HepG2 (cell line): ENCODE results near the gene C16orf54. TPM values are rescaled to one million over a fixed set of nuclear protein-coding genes. Genes with fewer than 3 reads are reported as not detected.

Experiments
- ATAC-seq: fragments of 200-7000 bp; cut with Tn5 transposase; 3 replicates; pipeline ENCODE4 v1.9.1; 2020; ENCODE audit warnings: mild to moderate bottlenecking, moderate library complexity
- BruUV-seq: library from RNA; stranded (reverse); fragments of 400-500 nt; replicated peaks from 2 replicates; lab custom pipeline; 2021; lab: Mats Ljungman, UMichigan
- CTCF ChIA-PET: fragments of 300-600 bp; formaldehyde crosslinking; extraction: SDS; loops from one replicate; lab custom pipeline; 2021; ENCODE audit warnings: low total read pairs, inconsistent platforms, low intra/inter-chr PET ratio; lab: Yijun Ruan, JAX
- POLR2A ChIA-PET: fragments of 350-600 bp; sonication (Branson Sonifier 250); formaldehyde crosslinking; loops from one replicate; lab custom pipeline; 2020; ENCODE audit warnings: antibody characterized with exemption, inconsistent platforms; lab: Yijun Ruan, JAX
- DNase-seq: peaks from one replicate; pipeline ENCODE4 v3.0.0-alpha.2; 2015; ENCODE audit warnings: low spot score
- FAIRE-seq: peaks from 3 replicates; lab custom pipeline; 2011; peaks lifted over from hg19 to GRCh38; lab: Jason Lieb, UNC
- H2AFZ ChIP-seq: one replicate; pipeline ENCODE4 v1.6.1; 2011; ENCODE audit warnings: low read length, inconsistent platforms
- H3K27ac ChIP-seq: fragments of 300-600 bp; 3 replicates; pipeline ENCODE4 v1.8.0; 2011; ENCODE audit warnings: mixed run types, mild to moderate bottlenecking, mixed read lengths, low read length, inconsistent platforms; ENCODE audit not compliant: insufficient read depth; ENCODE audit errors: extremely low read length
- H3K27me3 ChIP-seq, 2 experiments: fragments of 200-600 bp in 1 of 2; 2 replicates in 1 of 2; 3 replicates in 1 of 2; pipeline versions ENCODE4 v1.6.0 to v1.8.0; 2011; ENCODE audit warnings: low read length in 2 of 2, mild to moderate bottlenecking in 2 of 2, moderate library complexity in 2 of 2, inconsistent platforms in 1 of 2; ENCODE audit not compliant: insufficient read depth in 2 of 2, control insufficient read depth in 1 of 2
- H3K36me3 ChIP-seq, 2 experiments: fragments of 200-600 bp in 1 of 2; replicated peaks in 1 of 2; 2 replicates in 1 of 2; 3 replicates in 1 of 2; pipeline versions ENCODE4 v1.5.1 to v1.8.0; 2011; ENCODE audit warnings: low read length in 2 of 2, inconsistent platforms in 1 of 2; ENCODE audit not compliant: insufficient read depth in 2 of 2, control insufficient read depth in 1 of 2
- H3K4me1 ChIP-seq: 2 replicates; pipeline ENCODE4 v1.5.1; 2012; ENCODE audit warnings: low read length, inconsistent platforms; ENCODE audit not compliant: insufficient read depth
- H3K4me2 ChIP-seq: 2 replicates; pipeline ENCODE4 v1.6.0; 2011; ENCODE audit warnings: low read depth, low read length, inconsistent platforms
- H3K4me3 ChIP-seq, 3 experiments: fragments of 200-600 bp in 1 of 3; sonication (generic), shearing (Covaris generic) in 1 of 3; replicated peaks in 1 of 3; 2 replicates each; pipeline ENCODE4 v1.5.1; 2011 to 2016; ENCODE audit warnings: low read length in 3 of 3, inconsistent platforms in 2 of 3, low read depth in 2 of 3, mild to moderate bottlenecking in 2 of 3, control low read depth in 1 of 3, mixed read lengths in 1 of 3; ENCODE audit not compliant: insufficient read depth in 1 of 3
- H3K79me2 ChIP-seq: one replicate; pipeline ENCODE4 v1.6.1; 2011; ENCODE audit warnings: low read length, inconsistent platforms; ENCODE audit not compliant: insufficient read depth
- H3K9ac ChIP-seq: 2 replicates; pipeline ENCODE4 v1.6.0; 2011; ENCODE audit warnings: mild to moderate bottlenecking, low read depth, low read length, inconsistent platforms; ENCODE audit not compliant: insufficient read depth
- H3K9me3 ChIP-seq: 2 replicates; pipeline ENCODE4 v1.5.1; 2012; ENCODE audit warnings: mild to moderate bottlenecking, low read length
- H4K20me1 ChIP-seq: 2 replicates; pipeline ENCODE4 v1.6.0; 2011; ENCODE audit warnings: inconsistent platforms, mild to moderate bottlenecking, low read length, moderate library complexity; ENCODE audit not compliant: insufficient read depth
- ATF2 ChIP-seq: sonication (generic); formaldehyde crosslinking; IDR thresholded peaks from 2 replicates; pipeline ENCODE4 v1.4.0; 2020; ENCODE audit warnings: missing genetic modification reagents
- BCL6 ChIP-seq: IDR thresholded peaks from 2 replicates; pipeline ENCODE4 v1.6.1; 2016; ENCODE audit warnings: missing genetic modification reagents, missing compliant biosample characterization
- CREBL2 ChIP-seq: sonication (generic); formaldehyde crosslinking; IDR thresholded peaks from 2 replicates; pipeline ENCODE4 v1.8.1; 2023; ENCODE audit warnings: missing genetic modification reagents, mild to moderate bottlenecking, borderline replicate concordance
- DPF2 ChIP-seq: sonication (generic); formaldehyde crosslinking; IDR thresholded peaks from 2 replicates; pipeline ENCODE4 v1.4.0; 2020; ENCODE audit warnings: mild to moderate bottlenecking, low read depth, missing genetic modification reagents, borderline replicate concordance
- MNT ChIP-seq: fragments of 450-650 bp; IDR thresholded peaks from 2 replicates; pipeline ENCODE4 v1.6.1; 2016
- NRL ChIP-seq: sonication (generic); formaldehyde crosslinking; IDR thresholded peaks from 2 replicates; pipeline ENCODE4 v1.5.0; 2020; ENCODE audit warnings: missing genetic modification reagents, mild to moderate bottlenecking, moderate library complexity, borderline replicate concordance
- THAP8 ChIP-seq: sonication (generic); formaldehyde crosslinking; IDR thresholded peaks from 2 replicates; pipeline ENCODE4 v1.5.1; 2020; ENCODE audit warnings: missing genetic modification reagents, mild to moderate bottlenecking, borderline replicate concordance
- ZNF296 ChIP-seq: sonication (generic); formaldehyde crosslinking; conservative IDR thresholded peaks from 2 replicates; pipeline ENCODE4 v1.5.0; 2020; ENCODE audit warnings: mild to moderate bottlenecking, missing genetic modification reagents
- ZNF841 ChIP-seq: sonication (generic); formaldehyde crosslinking; IDR thresholded peaks from 2 replicates; pipeline ENCODE4 v1.8.1; 2023; ENCODE audit warnings: missing genetic modification reagents, borderline replicate concordance
- WGBS: methylation state at CpG from one replicate; pipeline ENCODE4 v1.1.6; 2017; ENCODE audit warnings: low lambda C conversion rate; 5-methylcytosine and 5-hydroxymethylcytosine counted together
- in situ Hi-C: cut with HindIII; loops from 2 replicates; pipeline ENCODE4 v1.10.0; 2017; ENCODE audit warnings: low pct_unique_long_range_greater_than_20kb; ENCODE audit not compliant: extremely low pct_ligation_motif_present
- intact Hi-C: fragments of 100-400 bp; cut with micrococcal nuclease; formaldehyde crosslinking; loops from one replicate; pipeline ENCODE4 v1.10.0; 2022; ENCODE audit not compliant: unreplicated experiment
- polyA plus RNA-seq, 8 experiments: library from polyadenylated mRNA; depleted of rRNA in 3 of 8; stranded (reverse) in 7 of 8; unstranded in 1 of 8; fragments of >200 nt; fragmentation: Illumina TruSeq in 4 of 8; extraction: Trizol in 4 of 8; gene quantifications; 2 replicates each; pipeline versions ENCODE4 v1.2.1 to v1.2.3, GENCODE V29; 2011 to 2016; ENCODE audit warnings: low read depth in 4 of 8, missing spikeins in 1 of 8, mixed read lengths in 1 of 8; ENCODE audit not compliant: insufficient read depth in 1 of 8
- total RNA-seq, 5 experiments: library from RNA; depleted of rRNA; stranded (reverse); fragments of >200 nt; fragmentation: Illumina TruSeq; extraction: Trizol; gene quantifications; 2 replicates each; pipeline ENCODE4 v1.2.3, GENCODE V29; 2016; ENCODE audit warnings: low read depth in 1 of 5

Gene C16orf54
- total and polyA plus RNA-seq, 2 of the 13 experiments (the other 11 are each of a cell fraction or from before 2014, with no cell fraction given), result not detected

GRCh38 chr16:29763326-29763725 is 17.5 kb upstream of the C16orf54 start (continued):
- TF ChIP-seq NRL (CRISPR knock-in tag) (no peak), THAP8 (CRISPR knock-in tag) (no peak), ZNF296 (CRISPR knock-in tag) (no peak), DPF2 (CRISPR knock-in tag) (no peak), CREBL2 (CRISPR knock-in tag) (no peak), ZNF841 (CRISPR knock-in tag) (no peak)
- TF ChIP-seq, all 625 proteins: peak for 0

GRCh38 chr16:29761882-29762281 is 16.1 kb upstream of the C16orf54 start:
- Histone ChIP-seq H3K27ac (no peak overlapping the region), H3K9me3 (no peaks in the 10 kb centered on the region), H3K27me3 (no peaks in the 10 kb centered on the region), H3K79me2 (no peaks in the 10 kb centered on the region), H3K4me1 (peaks cover 96% of the 10 kb centered on the region), H3K4me2 (no peak overlapping the region), H2AFZ (no peak overlapping the region), H3K9ac (no peak overlapping the region), H4K20me1 (no peaks in the 10 kb centered on the region), H3K4me3 (no peak overlapping the region), H3K36me3 (no peaks in the 10 kb centered on the region)
- no peak for ATAC-seq
- POLR2A ChIA-PET, result interaction anchor here (0.6 kb wide), 1 partner anchor 45 kb away, joined by 3 read pairs; the partner anchor contains the start of gene MAZ
- intact Hi-C loops, result no loop called here
- CTCF ChIA-PET, result no interaction called here
- 72% methylated on average over 6 of the region's 6 CpGs for WGBS
- in situ Hi-C loops, result no loop called here
- BruUV-seq, result no TSS peak
- TF ChIP-seq BCL6 (CRISPR knock-in tag) (0 out of 2 replicates have a peak, but pooled peaks have one; percentile 22), ATF2 (no peak), MNT (no peak)
- TF ChIP-seq, all 625 proteins: peak for 1
- DNase-seq (no peak), FAIRE-seq (no peak)
